ENCODE measurements around the gene CDT1.

The CDT1 gene

GRCh38 chr16:88836791-88837190 lies 33.2 kb downstream of the CDT1 start:
- DNase-seq (ENCODE audit: low read depth, low spot score), result no peak

- no peak for DNase-seq (ENCODE audit: low read depth, low spot score)
Measured at GRCh38 chr16:88837806-88838205, 34.2 kb downstream of the CDT1 start.

- DNase-seq (ENCODE audit: low read depth, low spot score), result no peak
Measured at GRCh38 chr16:88838566-88838965, 35.0 kb downstream of the CDT1 start.

- DNase-seq (ENCODE audit: low read depth, low spot score), result no peak
Measured at GRCh38 chr16:88839026-88839529, 35.5 kb downstream of the CDT1 start.

GRCh38 chr16:88839745-88840599 lies 36.4 kb downstream of the CDT1 start:
- no peak for DNase-seq (ENCODE audit: low read depth, low spot score)

- no peak for DNase-seq (ENCODE audit: low read depth, low spot score)
Measured at GRCh38 chr16:88840600-88841215, 37.1 kb downstream of the CDT1 start.

GRCh38 chr16:88841521-88842307 lies 38.1 kb downstream of the CDT1 start:
- no peak for DNase-seq (ENCODE audit: low read depth, low spot score)

- no peak for DNase-seq (ENCODE audit: low read depth, low spot score)
Measured at GRCh38 chr16:88842308-88842756, 38.7 kb downstream of the CDT1 start.

- DNase-seq (ENCODE audit: low read depth, low spot score), result no peak
Measured at GRCh38 chr16:88842806-88843205, 39.2 kb downstream of the CDT1 start.

GRCh38 chr16:88843256-88843655 lies 39.7 kb downstream of the CDT1 start:
- DNase-seq (ENCODE audit: low read depth, low spot score), result no peak

- no peak for DNase-seq (ENCODE audit: low read depth, low spot score)
Measured at GRCh38 chr16:88844419-88845036, 40.9 kb downstream of the CDT1 start.

- DNase-seq (ENCODE audit: low read depth, low spot score), result no peak
Measured at GRCh38 chr16:88846088-88846487, 42.5 kb downstream of the CDT1 start.

GRCh38 chr16:88847654-88848053 lies 44.1 kb downstream of the CDT1 start:
- DNase-seq (ENCODE audit: low read depth, low spot score), result no peak

GRCh38 chr16:88848557-88848956 lies 45.0 kb downstream of the CDT1 start:
- DNase-seq (ENCODE audit: low read depth, low spot score), result no peak

GRCh38 chr16:88850531-88851199 lies 47.1 kb downstream of the CDT1 start:
- no peak for DNase-seq (ENCODE audit: low read depth, low spot score)

- no peak for DNase-seq (ENCODE audit: low read depth, low spot score)
Measured at GRCh38 chr16:88851616-88852015, 48.0 kb downstream of the CDT1 start.

GRCh38 chr16:88853325-88853941 lies 49.8 kb downstream of the CDT1 start:
- no peak for DNase-seq (ENCODE audit: low read depth, low spot score)

- DNase-seq (ENCODE audit: low read depth, low spot score), result no peak
Measured at GRCh38 chr16:88854306-88855111, 50.9 kb downstream of the CDT1 start.

GRCh38 chr16:88855176-88855575 lies 51.6 kb downstream of the CDT1 start:
- DNase-seq (ENCODE audit: low read depth, low spot score), result no peak

GRCh38 chr16:88855736-88856121 lies 52.1 kb downstream of the CDT1 start:
- DNase-seq (ENCODE audit: low read depth, low spot score), result no peak
